H1 (cell line): Measurements from ENCODE around the gene COL4A2. TPM values are rescaled to one million over a fixed set of nuclear protein-coding genes. Genes with fewer than 3 reads are reported as not detected.

ENCODE experiments used
- CTCF ChIA-PET: fragments of 300-600 bp; sonication (Branson Sonifier 250); formaldehyde crosslinking; loops from one replicate; lab custom pipeline; 2021; ENCODE audit not compliant: partially characterized antibody; lab: Charles Lee
- POLR2A ChIA-PET: fragments of 300-600 bp; sonication (Branson Sonifier 250); formaldehyde crosslinking; loops from one replicate; lab custom pipeline; 2021; ENCODE audit warnings: inconsistent platforms; ENCODE audit not compliant: partially characterized antibody; lab: Charles Lee
- DNase-seq, 2 experiments: peaks; one replicate each; pipeline versions ENCODE4 v3.0.0 to v3.0.0-alpha.2; 2010 to 2022; ENCODE audit warnings: low spot score in 2 of 2, low read depth in 1 of 2, mixed read lengths in 1 of 2
- FAIRE-seq: peaks from 2 replicates; lab custom pipeline; 2011; peaks lifted over from hg19 to GRCh38; lab: Jason Lieb, UNC
- H2AFZ ChIP-seq: 2 replicates; pipeline ENCODE4 v1.8.1; 2012; ENCODE audit warnings: low read length, inconsistent platforms
- H2AK5ac ChIP-seq: 2 replicates; pipeline ENCODE4 v1.6.1; 2013; ENCODE audit warnings: low read depth, low read length
- H2BK120ac ChIP-seq: replicated peaks from 2 replicates; pipeline ENCODE3; 2013; ENCODE audit warnings: low read depth, low read length, inconsistent platforms
- H2BK12ac ChIP-seq: 2 replicates; pipeline ENCODE4 v1.6.1; 2013; ENCODE audit warnings: low read depth, low read length
- H2BK15ac ChIP-seq: 2 replicates; pipeline ENCODE4 v1.6.1; 2013; ENCODE audit warnings: low read length
- H2BK20ac ChIP-seq: 2 replicates; pipeline ENCODE4 v1.6.1; 2013; ENCODE audit warnings: low read length
- H2BK5ac ChIP-seq: 2 replicates; pipeline ENCODE4 v1.6.1; 2013; ENCODE audit warnings: low read depth, low read length
- H3K14ac ChIP-seq: 2 replicates; pipeline ENCODE4 v1.6.1; 2013; ENCODE audit warnings: inconsistent platforms; ENCODE audit not compliant: insufficient read length
- H3K18ac ChIP-seq: 2 replicates; pipeline ENCODE4 v1.6.1; 2013; ENCODE audit warnings: low read length; ENCODE audit errors: extremely low read depth
- H3K23ac ChIP-seq: 2 replicates; pipeline ENCODE4 v1.6.1; 2013; ENCODE audit warnings: inconsistent platforms; ENCODE audit not compliant: insufficient read length
- H3K23me2 ChIP-seq: 2 replicates; pipeline ENCODE4 v1.6.1; 2013; ENCODE audit warnings: low read depth, low read length
- H3K27ac ChIP-seq: 2 replicates; pipeline ENCODE4 v1.6.1; 2011; ENCODE audit warnings: low read depth, low read length, inconsistent platforms
- H3K27me3 ChIP-seq, 4 experiments: replicated peaks in 1 of 4; 1 replicate in 1 of 4; 2 replicates in 3 of 4; pipeline versions ENCODE4 v1.6.1 to v1.8.1; 2011 to 2013; ENCODE audit warnings: low read length in 3 of 4, mild to moderate bottlenecking in 3 of 4, inconsistent platforms in 2 of 4, mixed read lengths in 2 of 4, moderate library complexity in 1 of 4; ENCODE audit not compliant: control insufficient read depth in 3 of 4, insufficient read depth in 3 of 4; ENCODE audit errors: extremely low read depth in 1 of 4
- H3K36me3 ChIP-seq, 4 experiments: 2 replicates each; pipeline versions ENCODE4 v1.6.1 to v1.8.1; 2011 to 2013; ENCODE audit warnings: mild to moderate bottlenecking in 4 of 4, low read length in 3 of 4, moderate library complexity in 2 of 4, control low read depth in 1 of 4, inconsistent platforms in 1 of 4; ENCODE audit not compliant: insufficient read depth in 4 of 4, control insufficient read depth in 2 of 4
- H3K4ac ChIP-seq: replicated peaks from 2 replicates; pipeline ENCODE3; 2013; ENCODE audit warnings: low read length, low read depth, mixed read lengths, inconsistent platforms; ENCODE audit not compliant: insufficient read length
- H3K4me1 ChIP-seq, 4 experiments: replicated peaks in 1 of 4; 1 replicate in 1 of 4; 2 replicates in 3 of 4; pipeline versions ENCODE4 v1.6.1 to v1.8.1; 2011 to 2013; ENCODE audit warnings: low read length in 3 of 4, inconsistent platforms in 2 of 4, mixed read lengths in 1 of 4; ENCODE audit not compliant: insufficient read depth in 4 of 4, control insufficient read depth in 3 of 4
- H3K4me2 ChIP-seq, 2 experiments: 2 replicates each; pipeline versions ENCODE4 v1.6.1 to v1.8.1; 2011 to 2013; ENCODE audit warnings: low read depth in 2 of 2, low read length in 2 of 2, control low read depth in 1 of 2, inconsistent platforms in 1 of 2, mild to moderate bottlenecking in 1 of 2; ENCODE audit not compliant: insufficient read depth in 1 of 2
- H3K4me3 ChIP-seq, 4 experiments: fragments of 200-600, 300-600 bp in 1 of 4; sonication (generic), shearing (Covaris generic), sonication (Bioruptor Twin) in 1 of 4; 2 replicates each; pipeline versions ENCODE4 v1.5.1 to v1.8.1; 2011 to 2016; ENCODE audit warnings: low read length in 4 of 4, low read depth in 3 of 4, control low read depth in 2 of 4, inconsistent platforms in 2 of 4, mild to moderate bottlenecking in 2 of 4, mixed read lengths in 1 of 4, moderate library complexity in 1 of 4; ENCODE audit not compliant: insufficient read depth in 2 of 4; ENCODE audit errors: extremely low read depth in 1 of 4
- H3K56ac ChIP-seq: replicated peaks from 2 replicates; pipeline ENCODE3; 2013; ENCODE audit warnings: low read depth, mild to moderate bottlenecking, mixed read lengths, low read length, inconsistent platforms; ENCODE audit not compliant: insufficient read length
- H3K79me1 ChIP-seq: 2 replicates; pipeline ENCODE4 v1.6.1; 2013; ENCODE audit warnings: low read depth, low read length, control low read depth
- H3K79me2 ChIP-seq, 2 experiments: 2 replicates each; pipeline versions ENCODE4 v1.6.1 to v1.8.1; 2012 to 2013; ENCODE audit warnings: low read length in 2 of 2, mild to moderate bottlenecking in 2 of 2, inconsistent platforms in 1 of 2; ENCODE audit not compliant: insufficient read depth in 2 of 2, control insufficient read depth in 1 of 2
- H3K9ac ChIP-seq, 4 experiments: replicated peaks in 1 of 4; 1 replicate in 1 of 4; 2 replicates in 3 of 4; pipeline versions ENCODE4 v1.6.1 to v1.8.1; 2011 to 2013; ENCODE audit warnings: low read depth in 3 of 4, low read length in 3 of 4, control low read depth in 2 of 4, mild to moderate bottlenecking in 2 of 4, moderate library complexity in 2 of 4, inconsistent platforms in 1 of 4; ENCODE audit errors: extremely low read depth in 1 of 4
- H3K9me3 ChIP-seq, 2 experiments: 2 replicates each; pipeline versions ENCODE4 v1.6.1 to v1.8.1; 2012 to 2013; ENCODE audit warnings: mild to moderate bottlenecking in 2 of 2, moderate library complexity in 2 of 2, control low read depth in 1 of 2, inconsistent platforms in 1 of 2, low read depth in 1 of 2, low read length in 1 of 2, mixed read lengths in 1 of 2; ENCODE audit not compliant: insufficient read depth in 2 of 2
- H4K20me1 ChIP-seq, 2 experiments: replicated peaks in 1 of 2; 2 replicates each; pipeline versions ENCODE3 to v1.8.1; 2011 to 2013; ENCODE audit warnings: inconsistent platforms in 2 of 2, low read length in 2 of 2, mild to moderate bottlenecking in 1 of 2; ENCODE audit not compliant: insufficient read depth in 2 of 2, control insufficient read depth in 1 of 2
- H4K5ac ChIP-seq: 2 replicates; pipeline ENCODE4 v1.6.1; 2013; ENCODE audit warnings: low read length, low read depth, mixed read lengths, inconsistent platforms; ENCODE audit not compliant: insufficient read length
- H4K8ac ChIP-seq: 2 replicates; pipeline ENCODE4 v1.8.0; 2013; ENCODE audit warnings: mild to moderate bottlenecking, moderate library complexity, low read length, inconsistent platforms; ENCODE audit not compliant: insufficient read depth; ENCODE audit errors: extremely low read depth
- H4K91ac ChIP-seq: replicated peaks from 2 replicates; pipeline ENCODE3; 2013; ENCODE audit warnings: low read length, mixed read lengths, inconsistent platforms; ENCODE audit not compliant: insufficient read length
- BACH1 ChIP-seq: IDR thresholded peaks from 2 replicates; pipeline ENCODE4 v1.6.1; 2012; ENCODE audit warnings: low read length, improper control_type of control experiment
- EGR1 ChIP-seq: IDR thresholded peaks from 2 replicates; pipeline ENCODE4 v1.6.1; 2011; ENCODE audit warnings: low read depth, low read length, borderline replicate concordance
- KDM1A ChIP-seq: fragments of 200-600, 300-600 bp; sonication (generic); IDR thresholded peaks from 2 replicates; pipeline ENCODE4 v1.7.1; 2016; ENCODE audit warnings: mild to moderate bottlenecking, low read length, borderline replicate concordance
- SAP30 ChIP-seq: fragments of 300-600 bp; sonication (generic); IDR thresholded peaks from 2 replicates; pipeline ENCODE4 v1.7.1; 2012; ENCODE audit warnings: low read length, moderate library complexity, mild to moderate bottlenecking, inconsistent platforms; ENCODE audit not compliant: insufficient read depth, insufficient replicate concordance
- TEAD4 ChIP-seq: IDR thresholded peaks from 2 replicates; pipeline ENCODE4 v1.6.1; 2012; ENCODE audit warnings: low read depth, low read length, inconsistent platforms, mixed read lengths
- WGBS, 2 experiments: shearing (Covaris generic) in 1 of 2; methylation state at CpG; one replicate each; pipeline versions ENCODE4 v1.1.6 to v1.1.7; 2013 to 2015; ENCODE audit warnings: low lambda C conversion rate in 2 of 2, mixed read lengths in 2 of 2, inconsistent platforms in 1 of 2, low coverage in 1 of 2, missing lambda C conversion rate in 1 of 2; ENCODE audit not compliant: insufficient replicate concordance in 2 of 2, insufficient coverage in 1 of 2, insufficient read length in 1 of 2; ENCODE audit errors: extremely low coverage in 1 of 2, missing lambda C conversion rate in 1 of 2; 5-methylcytosine and 5-hydroxymethylcytosine counted together
- polyA plus RNA-seq, 7 experiments: library from polyadenylated mRNA; depleted of rRNA in 3 of 7; stranded (reverse) in 5 of 7; unstranded in 2 of 7; fragments of >200 nt in 5 of 7; fragments of 200-250 nt in 2 of 7; gene quantifications; 1 replicate in 5 of 7; 2 replicates in 1 of 7; 4 replicates in 1 of 7; pipeline versions ENCODE4 v1.2.1 to v1.2.3, GENCODE V29; 2011 to 2013; ENCODE audit warnings: missing spikeins in 2 of 7, mixed read lengths in 2 of 7
- total RNA-seq: library from RNA; stranded (reverse); fragmentation: NEBNext Ultra II Directional; extraction: Animal tissue kit (Norgen Biotek cat#: 25700); gene quantifications from 2 replicates; pipeline ENCODE4 v1.2.1, GENCODE V29; 2021

COL4A2 gene
- total and polyA plus RNA-seq, 2 of the 8 experiments (the other 6 are each of a cell fraction or from before 2014, with no cell fraction given) = 80.4 to 87.3 TPM

- Histone ChIP-seq H3K79me2 (no peaks in the 10 kb centered on the region; a peak in 1 of 4 replicates), H3K23me2 (no peaks in the 10 kb centered on the region), H4K91ac (no peak overlapping the region), H3K79me1 (0 out of 2 replicates have a peak, but pooled peaks cover 4% of the 10 kb centered on the region), H2AFZ (no peak overlapping the region), H3K4me3 (peak overlapping the region in 1 of 4 experiments; percentile 25; a peak in 1 of 8 replicates), H4K20me1 (peaks cover 6 to 13% of the 10 kb centered on the region in 2 experiments), H2BK20ac (no peak overlapping the region), H3K4me1 (peaks cover 3 to 15% (median 9%) of the 10 kb centered on the region in 4 experiments)
- WGBS, 2 experiments = 84% methylated on average over 9 of the region's 9 CpGs; no CpG with 5 or more reads in 1 of the 2 experiments
- DNase-seq = no peak
- TF ChIP-seq BACH1 = no peak
- TF ChIP-seq SAP30 = no peak
- no peak for TF ChIP-seq KDM1A
- no peak for TF ChIP-seq EGR1
- no peak for TF ChIP-seq TEAD4
- TF ChIP-seq, all 59 proteins: peak for 0
- Histone ChIP-seq H2AK5ac (no peak overlapping the region), H3K23ac (no peak overlapping the region), H2BK15ac (no peak overlapping the region), H3K4me2 (peak overlapping the region; percentile 40 to 53), H3K36me3 (no peaks in the 10 kb centered on the region), H3K4ac (no peak overlapping the region), H3K27ac (no peak overlapping the region), H3K9ac (no peak overlapping the region), H3K27me3 (peaks cover 0 to 3% (median under 1%) of the 10 kb centered on the region in 4 experiments; a peak in 2 of 7 replicates), H4K5ac (no peak overlapping the region), H2BK5ac (0 out of 2 replicates have a peak overlapping the region, but pooled peaks have one; percentile 27), H3K9me3 (no peaks in the 10 kb centered on the region), H4K8ac (no peak overlapping the region), H2BK12ac (no peak overlapping the region), H3K14ac (no peak overlapping the region), H3K18ac (peak overlapping the region; percentile 54; the same call in 1 of the 2 replicates), H2BK120ac (no peak overlapping the region), H3K56ac (no peak overlapping the region)
- FAIRE-seq = no peak
- ChIA-PET POLR2A (interaction anchor here (0.8 kb wide), 1 partner anchor 9 kb away, joined by 3 read pairs; no protein-coding TSS in a partner anchor), CTCF (interaction anchor here (0.8 to 2.9 kb wide), 14 partner anchors 9 to 132 kb away, joined by 3 to 17 read pairs (median 4); no protein-coding TSS in a partner anchor)
Measured at GRCh38 chr13:110379358-110379757, 72.3 kb downstream of the COL4A2 start.
